Heart left ventricle (tissue), 16 donors: Measurements from ENCODE around the gene NMNAT2. TPM values are rescaled to one million over a fixed set of nuclear protein-coding genes. Genes with fewer than 3 reads are reported as not detected.

Experiments
- ATAC-seq, 4 donors: fragments of 200-7000 bp; cut with Tn5 transposase; one replicate each; pipeline ENCODE4 v1.9.1; 2020 to 2022; ENCODE audit warnings: moderate library complexity in 4 of 4, mild to moderate bottlenecking in 3 of 4, moderate number of reproducible peaks in 1 of 4
- DNase-seq, 5 donors: peaks; one replicate each; pipeline ENCODE4 v3.0.0-alpha.2; 2020
- H3K27ac ChIP-seq, 12 donors: fragments of 200-600 bp; sonication (generic) in 4 of 12; one replicate each; pipeline versions ENCODE4 v1.5.0 to v1.8.0; 2016 to 2022; ENCODE audit warnings: mild to moderate bottlenecking in 2 of 12
- H3K27me3 ChIP-seq, 9 donors: fragments of 200-600 bp; sonication (generic) in 2 of 9; one replicate each; pipeline versions ENCODE4 v1.5.1 to v1.8.0; 2016 to 2022; ENCODE audit warnings: mild to moderate bottlenecking in 3 of 9
- H3K36me3 ChIP-seq, 9 donors: fragments of 200-600 bp; sonication (generic) in 2 of 9; one replicate each; pipeline versions ENCODE4 v1.5.0 to v1.8.0; 2018 to 2022; ENCODE audit warnings: mild to moderate bottlenecking in 2 of 9
- H3K4me1 ChIP-seq, 12 donors: fragments of 200-600 bp; sonication (generic) in 4 of 12; one replicate each; pipeline versions ENCODE4 v1.5.0 to v1.8.0; 2016 to 2022; ENCODE audit warnings: mild to moderate bottlenecking in 3 of 12
- H3K4me3 ChIP-seq, 12 donors: fragments of 200-600 bp; sonication (generic) in 4 of 12; one replicate each; pipeline versions ENCODE4 v1.5.0 to v1.8.0; 2017 to 2022; ENCODE audit warnings: mild to moderate bottlenecking in 9 of 12, moderate library complexity in 4 of 12
- H3K9me3 ChIP-seq, 12 donors: fragments of 200-600 bp; sonication (generic) in 4 of 12; one replicate each; pipeline versions ENCODE4 v1.5.0 to v1.8.0; 2016 to 2022; ENCODE audit warnings: mild to moderate bottlenecking in 1 of 12
- POLR2A ChIP-seq, 2 donors: fragments of 450-650 bp; IDR thresholded peaks; one replicate each; pipeline ENCODE4 v1.6.1; 2017; ENCODE audit warnings: antibody characterized with exemption in 2 of 2, mild to moderate bottlenecking in 2 of 2, moderate library complexity in 2 of 2
- WGBS, 4 donors: extraction: QIAGEN DNeasy Blood & Tissue Kit in 2 of 4; methylation state at CpG; one replicate each; pipeline versions ENCODE4 v1.1.5 to v1.1.7; 2013 to 2018; 5-methylcytosine and 5-hydroxymethylcytosine counted together
- intact Hi-C, 10 donors: fragments of 100-400 bp; cut with DNase I; formaldehyde crosslinking; loops; one replicate each; pipeline versions ENCODE4 v1.11.1 to v1.14.2; 2022
- polyA plus RNA-seq, 2 donors: library from polyadenylated mRNA; stranded (reverse); fragments of 200-250 nt; gene quantifications; one replicate each; pipeline ENCODE4 v1.2.3, GENCODE V29; 2013
- total RNA-seq, 9 donors: library from RNA; depleted of rRNA in 2 of 9; stranded (reverse); fragments of >200 nt in 2 of 9; fragmentation: NEBNext Ultra II Directional in 3 of 9; extraction: Animal tissue kit (Norgen Biotek cat#: 25700) in 3 of 9; gene quantifications; one replicate each; pipeline versions ENCODE4 v1.1.0 to v1.2.4, GENCODE V29; 2016 to 2023
- TF ChIP-seq, protein P1 (sequence below), 12 donors: fragments of 200-600 bp; sonication (generic) in 4 of 12; IDR thresholded peaks; one replicate each; pipeline versions ENCODE4 v1.5.0 to v1.8.0; 2018 to 2022; ENCODE audit warnings: antibody characterized with exemption in 12 of 12, mild to moderate bottlenecking in 5 of 12
- donor health status: ischemic (EF 13 %, LVEDD 7.1; RV severe dilation, severe dysfunction).
- donor health status: healthy with polysubstance abuse.
- donor health status: DM: no; HTN: yes; CAD: no.
- donor health status: DM: no; HTN: no; CAD: no.
- donor health status: ischemic (EF 25% LVEDD 6.9; RV normal size, moderate dysfunction).
- donor health status: ischemic (EF 25% LVEDD 5.7; RV mildly dilated, moderate dysfunction).
- donor health status: healthy.
- donor health status: DM: yes; HTN: yes; CAD: no.
- donor health status: ischemic (EF 35%, LVEDD 5.7; RV mildly dilated, moderate dysfunction).
- donor health status: nonischemic (EF 11% LVEDD 7.7; RV severe dilation, severe dysfunction).
- donor health status: DM: yes; HTN: yes; CAD: no.
- donor health status: PGD.
- donor health status: ischemic (EF 29% LVEDD 5.4; RV normal size, mild dysfunction).
- donor health status: nonischemic (EF 23%, LVEDD 6.1; RV moderate dilation, normal function).

The NMNAT2 gene
- total and polyA plus RNA-seq, 11 donors, result 0.53 to 5.1 (median 1.9) TPM

DNA sequence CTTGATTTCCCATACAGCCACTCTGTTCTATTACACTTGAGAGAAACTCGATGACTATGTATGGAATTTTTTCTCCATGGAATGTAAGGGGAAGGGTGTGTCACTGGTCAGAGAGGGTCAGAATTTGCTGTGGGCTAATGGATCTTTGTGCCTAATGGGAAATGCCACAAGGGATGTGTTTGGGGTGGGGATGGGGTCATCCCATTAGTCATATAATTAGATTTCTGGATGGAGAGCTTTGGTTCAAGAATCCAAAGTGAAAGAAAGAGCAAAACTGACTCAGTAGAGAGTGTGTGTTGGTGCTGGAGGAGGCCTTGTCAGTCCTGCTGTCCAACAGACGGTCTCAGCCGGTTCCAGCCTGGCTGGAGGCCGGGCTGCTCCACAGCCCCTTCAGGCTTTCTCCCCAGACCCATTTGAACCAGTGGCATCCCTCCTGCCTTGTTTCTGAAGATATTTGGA lies 145.8 kb downstream of the NMNAT2 start:
- ATAC-seq, result no peak

DNA sequence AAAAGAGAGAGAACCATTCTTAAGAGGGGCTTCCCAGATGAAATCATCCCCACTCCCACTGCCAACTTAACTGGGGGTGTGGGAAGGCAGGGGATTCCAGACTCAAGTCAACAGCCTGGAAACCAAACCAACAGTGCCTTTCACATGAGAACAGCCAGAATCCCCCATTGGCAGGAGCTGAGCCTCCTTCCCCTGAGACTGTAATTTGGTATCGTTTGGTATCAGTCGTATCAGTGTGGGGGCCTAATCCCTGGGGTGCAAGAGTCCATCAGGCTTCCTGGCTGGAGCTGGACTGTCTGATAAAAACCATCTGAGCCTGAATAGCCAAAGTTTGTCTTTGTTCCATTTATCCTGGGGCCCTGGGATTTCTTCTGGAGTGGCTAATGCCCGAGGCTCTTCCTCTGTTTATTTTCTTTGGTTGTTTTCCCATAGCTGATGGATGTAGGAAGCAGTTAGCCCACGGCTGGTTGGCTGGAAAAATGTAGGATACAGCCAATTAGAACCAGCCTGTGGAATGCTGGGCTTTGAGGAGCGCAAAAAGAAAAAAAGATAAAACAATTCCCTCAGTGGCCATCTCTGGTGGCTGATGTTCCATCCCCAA lies 147.5 kb downstream of the NMNAT2 start:
- TF ChIP-seq, protein P1, sequence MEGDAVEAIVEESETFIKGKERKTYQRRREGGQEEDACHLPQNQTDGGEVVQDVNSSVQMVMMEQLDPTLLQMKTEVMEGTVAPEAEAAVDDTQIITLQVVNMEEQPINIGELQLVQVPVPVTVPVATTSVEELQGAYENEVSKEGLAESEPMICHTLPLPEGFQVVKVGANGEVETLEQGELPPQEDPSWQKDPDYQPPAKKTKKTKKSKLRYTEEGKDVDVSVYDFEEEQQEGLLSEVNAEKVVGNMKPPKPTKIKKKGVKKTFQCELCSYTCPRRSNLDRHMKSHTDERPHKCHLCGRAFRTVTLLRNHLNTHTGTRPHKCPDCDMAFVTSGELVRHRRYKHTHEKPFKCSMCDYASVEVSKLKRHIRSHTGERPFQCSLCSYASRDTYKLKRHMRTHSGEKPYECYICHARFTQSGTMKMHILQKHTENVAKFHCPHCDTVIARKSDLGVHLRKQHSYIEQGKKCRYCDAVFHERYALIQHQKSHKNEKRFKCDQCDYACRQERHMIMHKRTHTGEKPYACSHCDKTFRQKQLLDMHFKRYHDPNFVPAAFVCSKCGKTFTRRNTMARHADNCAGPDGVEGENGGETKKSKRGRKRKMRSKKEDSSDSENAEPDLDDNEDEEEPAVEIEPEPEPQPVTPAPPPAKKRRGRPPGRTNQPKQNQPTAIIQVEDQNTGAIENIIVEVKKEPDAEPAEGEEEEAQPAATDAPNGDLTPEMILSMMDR (IDR thresholded peaks at IDR 0.05), result no peak
- no peak for TF ChIP-seq POLR2A (IDR thresholded peaks at IDR 0.05)
- WGBS, 4 donors, result 38 to 57% (median 45%) methylated on average over 5 of the region's 5 CpGs
- H3K9me3 ChIP-seq, result no peaks in the 10 kb centered on the region
- ATAC-seq, result peak in 3 of 4 donors; percentile 62 to 79 (median 76)
- no peak overlapping the region for H3K4me3 ChIP-seq
- intact Hi-C loops, result loop anchor here in 3 of 10 donors (1.0 to 10.0 kb wide), 2 partner anchors 26 to 274 kb away; no protein-coding TSS in a partner anchor
- peak overlapping the region in 10 of 12 donors; percentile 12 to 67 (median 46) for H3K27ac ChIP-seq
- DNase-seq, result peak in 4 of 5 donors; percentile 51 to 80 (median 62)
- peaks cover 0 to 46% (median 11%) of the 10 kb centered on the region in 12 donors for H3K4me1 ChIP-seq
- no peaks in the 10 kb centered on the region for H3K36me3 ChIP-seq
- no peaks in the 10 kb centered on the region for H3K27me3 ChIP-seq

More for the DNA sequence above, 145.8 kb downstream of the NMNAT2 start:
- peak overlapping the region in 6 of 12 donors; percentile 7 to 64 (median 31) for H3K27ac ChIP-seq
- H3K36me3 ChIP-seq, result no peaks in the 10 kb centered on the region
- TF ChIP-seq, protein P1 (IDR thresholded peaks at IDR 0.05), result no peak
- no peak for TF ChIP-seq POLR2A (IDR thresholded peaks at IDR 0.05)
- H3K4me1 ChIP-seq, result peaks cover 0 to 44% (median 12%) of the 10 kb centered on the region in 12 donors
- no peaks in the 10 kb centered on the region for H3K9me3 ChIP-seq
- 66 to 83% (median 71%) methylated on average over 4 of the region's 4 CpGs for WGBS, 4 donors
- no peaks in the 10 kb centered on the region for H3K27me3 ChIP-seq
- intact Hi-C loops, result loop anchor here in 2 of 10 donors (10.0 kb wide), 1 partner anchor 272 kb away; no protein-coding TSS in a partner anchor
- no peak for DNase-seq
- H3K4me3 ChIP-seq, result no peak overlapping the region

DNA sequence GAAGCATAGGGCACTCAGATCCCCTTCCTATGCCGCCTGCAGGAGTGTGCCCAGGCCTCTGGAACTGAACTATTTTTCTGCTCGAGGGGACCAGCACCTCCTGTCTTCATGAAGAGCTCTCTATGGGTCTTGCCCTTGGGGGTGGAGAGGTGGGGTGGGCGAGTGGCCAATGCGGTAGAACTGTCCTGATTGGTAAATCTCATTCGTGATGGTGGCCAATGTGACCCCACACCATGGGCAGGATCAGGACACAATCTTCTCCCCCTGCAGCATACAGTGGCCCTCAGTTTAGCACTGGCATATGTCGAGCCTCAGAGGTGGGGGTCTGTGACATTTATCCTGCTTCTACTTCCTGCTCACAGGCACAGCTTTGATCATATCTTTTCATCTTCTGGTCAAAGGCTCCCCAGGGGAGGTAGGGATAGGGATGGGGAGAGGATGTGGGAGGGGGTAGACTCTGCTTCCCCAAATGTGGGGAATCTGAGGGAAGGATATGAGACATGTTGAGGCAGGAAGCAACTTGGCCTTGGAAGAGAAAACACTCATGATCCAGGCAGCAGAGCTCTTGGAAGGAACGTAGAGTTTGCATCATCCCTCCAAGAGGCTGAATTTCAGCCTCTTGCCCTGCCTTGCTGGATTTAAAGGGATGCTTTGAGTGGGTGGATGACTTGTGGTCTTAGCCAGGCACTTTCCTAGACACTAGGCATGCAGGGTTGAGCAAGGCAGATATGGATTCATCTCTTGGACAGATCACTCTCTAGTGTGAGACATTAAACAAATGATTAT lies 150.3 kb downstream of the NMNAT2 start:
- Histone ChIP-seq H3K4me1 (peaks cover 0 to 39% (median 11%) of the 10 kb centered on the region in 12 donors), H3K9me3 (no peaks in the 10 kb centered on the region), H3K4me3 (no peak overlapping the region), H3K27ac (peak overlapping the region in 9 of 12 donors; percentile 18 to 64 (median 38)), H3K36me3 (no peaks in the 10 kb centered on the region), H3K27me3 (no peaks in the 10 kb centered on the region)
- intact Hi-C loops, result no loop called here
- ATAC-seq (peak; percentile 15 to 84 (median 74)), DNase-seq (no peak)
- TF ChIP-seq POLR2A (IDR thresholded peaks at IDR 0.05), result no peak
- 64 to 74% (median 68%) methylated on average over 5 to 7 of the region's 7 CpGs for WGBS, 4 donors

DNA sequence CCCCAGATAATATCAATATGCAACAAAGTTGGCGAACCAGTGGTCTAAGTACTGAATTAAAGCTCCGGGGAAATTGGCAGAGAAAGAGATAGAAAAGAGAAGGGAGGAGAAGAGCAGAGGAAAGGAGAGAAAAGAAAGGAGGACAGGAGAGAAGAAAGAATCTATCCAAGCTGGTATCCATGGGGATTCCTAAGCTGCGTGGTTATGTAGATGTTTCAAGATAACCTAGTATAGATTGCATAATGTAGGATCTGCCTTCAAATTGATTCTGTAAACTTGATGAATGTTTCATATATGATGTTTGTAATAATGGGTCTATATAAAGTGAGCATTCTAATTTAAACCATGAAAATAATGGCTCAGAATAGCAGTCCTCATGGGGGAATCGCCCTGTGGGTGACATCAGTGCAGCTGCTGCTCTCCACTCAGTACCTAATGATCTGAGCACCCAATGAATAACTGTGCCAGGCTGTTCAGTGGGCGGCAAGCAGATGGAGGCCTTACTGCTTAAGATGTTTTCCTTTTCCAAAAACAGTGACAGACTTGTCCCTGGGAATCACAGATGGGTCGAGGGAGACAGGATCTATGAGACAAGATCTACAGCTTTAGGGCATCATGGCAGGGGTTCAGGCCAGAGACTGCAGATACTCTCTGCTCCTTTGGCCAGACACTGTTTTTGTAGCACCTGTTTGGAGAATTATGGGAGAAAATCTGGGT lies 154.1 kb downstream of the NMNAT2 start:
- no peak overlapping the region for H3K27ac ChIP-seq
- intact Hi-C loops, result loop anchor here in 1 of 10 donors (2.0 kb wide), 1 partner anchor 21 kb away; no protein-coding TSS in a partner anchor
- H3K9me3 ChIP-seq, result no peaks in the 10 kb centered on the region
- no peaks in the 10 kb centered on the region for H3K36me3 ChIP-seq
- no peak for ATAC-seq
- WGBS, 4 donors, result 75 to 78% (median 77%) methylated on average over 6 of the region's 6 CpGs
- H3K4me3 ChIP-seq, result no peak overlapping the region
- no peak for DNase-seq
- H3K4me1 ChIP-seq, result peaks cover 0 to 14% (median 2%) of the 10 kb centered on the region in 12 donors
- no peak for TF ChIP-seq POLR2A (IDR thresholded peaks at IDR 0.05)
- TF ChIP-seq, protein P1 (IDR thresholded peaks at IDR 0.05), result no peak
- no peaks in the 10 kb centered on the region for H3K27me3 ChIP-seq
